ENCODE measurements around the gene PRKCE. TPM values are rescaled to one million over a fixed set of nuclear protein-coding genes. Genes with fewer than 3 reads are reported as not detected.

Gene PRKCE
- total and polyA plus RNA-seq, 2 experiments from 2014 or later = 13.2 to 19.2 TPM

DNA sequence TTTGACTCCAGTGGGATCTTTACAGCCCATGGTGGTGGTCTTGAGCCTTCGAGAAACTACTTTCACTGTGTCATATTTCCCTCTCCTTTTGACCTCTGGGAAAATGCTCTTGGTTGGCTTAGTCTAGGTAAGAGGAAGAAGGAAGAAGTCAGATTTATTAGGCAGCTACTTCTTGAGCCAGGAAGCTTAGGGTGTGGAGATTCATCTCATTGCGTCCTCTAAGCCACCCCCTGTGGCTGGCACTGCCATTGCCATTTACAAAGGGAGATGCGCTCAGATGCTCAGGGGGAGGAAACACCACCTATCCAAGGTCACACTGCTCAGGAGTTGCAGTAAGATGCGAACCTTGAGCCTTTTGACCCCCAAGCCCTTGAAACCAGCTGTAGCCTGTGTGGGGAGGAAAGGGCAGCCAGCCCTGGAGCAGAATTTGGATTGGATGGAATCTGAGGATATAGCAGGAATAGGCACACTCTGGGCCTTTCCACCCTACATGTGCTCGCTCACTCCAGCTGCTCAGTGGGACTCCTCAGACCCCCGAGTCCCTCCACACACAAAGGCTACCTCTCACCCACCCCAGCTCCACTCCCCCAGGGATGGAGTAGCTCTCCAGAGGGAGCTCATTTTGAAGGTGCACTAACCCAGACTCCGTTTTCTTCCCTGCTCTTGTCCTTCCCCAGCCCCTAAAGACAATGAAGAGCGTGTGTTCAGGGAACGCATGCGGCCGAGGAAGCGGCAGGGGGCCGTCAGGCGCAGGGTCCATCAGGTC is 324.5 kb downstream of the PRKCE start:
- TF ChIP-seq, protein P1, sequence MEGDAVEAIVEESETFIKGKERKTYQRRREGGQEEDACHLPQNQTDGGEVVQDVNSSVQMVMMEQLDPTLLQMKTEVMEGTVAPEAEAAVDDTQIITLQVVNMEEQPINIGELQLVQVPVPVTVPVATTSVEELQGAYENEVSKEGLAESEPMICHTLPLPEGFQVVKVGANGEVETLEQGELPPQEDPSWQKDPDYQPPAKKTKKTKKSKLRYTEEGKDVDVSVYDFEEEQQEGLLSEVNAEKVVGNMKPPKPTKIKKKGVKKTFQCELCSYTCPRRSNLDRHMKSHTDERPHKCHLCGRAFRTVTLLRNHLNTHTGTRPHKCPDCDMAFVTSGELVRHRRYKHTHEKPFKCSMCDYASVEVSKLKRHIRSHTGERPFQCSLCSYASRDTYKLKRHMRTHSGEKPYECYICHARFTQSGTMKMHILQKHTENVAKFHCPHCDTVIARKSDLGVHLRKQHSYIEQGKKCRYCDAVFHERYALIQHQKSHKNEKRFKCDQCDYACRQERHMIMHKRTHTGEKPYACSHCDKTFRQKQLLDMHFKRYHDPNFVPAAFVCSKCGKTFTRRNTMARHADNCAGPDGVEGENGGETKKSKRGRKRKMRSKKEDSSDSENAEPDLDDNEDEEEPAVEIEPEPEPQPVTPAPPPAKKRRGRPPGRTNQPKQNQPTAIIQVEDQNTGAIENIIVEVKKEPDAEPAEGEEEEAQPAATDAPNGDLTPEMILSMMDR (IDR thresholded peaks at IDR 0.05; ENCODE audit: low read depth, low read length) = no peak
- DNase-seq (ENCODE audit: low read depth in 1 of 2, low spot score in 1 of 2) = no peak
- Histone ChIP-seq H3K4me1 (ENCODE audit: low read depth) (no peaks in the 10 kb centered on the region), H3K36me3 (no peaks in the 10 kb centered on the region), H3K9me3 (ENCODE audit: low read depth) (no peaks in the 10 kb centered on the region), H3K27ac (no peak overlapping the region), H3K27me3 (no peaks in the 10 kb centered on the region), H3K4me3 (no peak overlapping the region)

DNA sequence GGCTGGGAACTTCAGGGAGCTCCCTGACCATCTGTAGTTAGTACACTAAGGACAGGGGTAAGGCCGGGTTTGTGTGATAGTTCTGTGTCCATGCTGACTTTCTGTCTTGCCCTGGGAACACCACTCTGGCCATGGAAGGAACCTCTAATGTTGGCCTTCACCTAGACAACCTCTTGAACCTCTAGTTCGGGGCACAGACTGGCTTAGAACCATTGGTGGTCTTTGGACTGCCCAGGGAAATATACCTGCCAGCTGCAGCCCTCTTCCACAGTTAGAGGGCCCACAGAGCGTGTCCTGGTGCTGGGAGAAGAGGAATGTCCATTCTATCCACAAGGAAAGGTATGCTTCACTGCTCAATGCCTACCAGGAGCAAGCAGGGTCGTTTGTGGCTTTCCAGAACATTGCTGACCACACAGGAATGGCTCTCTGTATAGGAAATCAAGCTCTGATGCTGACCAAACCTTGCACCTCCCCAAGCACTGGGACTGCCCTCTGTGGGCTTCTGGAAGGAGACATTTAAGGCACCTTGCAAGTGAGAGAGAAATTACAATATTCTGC is 326.9 kb downstream of the PRKCE start:
- no peak for DNase-seq (ENCODE audit: low read depth in 1 of 2, low spot score in 1 of 2)
- H3K4me3 ChIP-seq = no peak overlapping the region
- H3K4me1 ChIP-seq (ENCODE audit: low read depth) = no peaks in the 10 kb centered on the region
- H3K27me3 ChIP-seq = no peaks in the 10 kb centered on the region
- H3K9me3 ChIP-seq (ENCODE audit: low read depth) = no peaks in the 10 kb centered on the region
- TF ChIP-seq, protein P1 (IDR thresholded peaks at IDR 0.05; ENCODE audit: low read depth, low read length) = no peak
- H3K36me3 ChIP-seq = peaks cover 4% of the 10 kb centered on the region
- no peak overlapping the region for H3K27ac ChIP-seq

DNA sequence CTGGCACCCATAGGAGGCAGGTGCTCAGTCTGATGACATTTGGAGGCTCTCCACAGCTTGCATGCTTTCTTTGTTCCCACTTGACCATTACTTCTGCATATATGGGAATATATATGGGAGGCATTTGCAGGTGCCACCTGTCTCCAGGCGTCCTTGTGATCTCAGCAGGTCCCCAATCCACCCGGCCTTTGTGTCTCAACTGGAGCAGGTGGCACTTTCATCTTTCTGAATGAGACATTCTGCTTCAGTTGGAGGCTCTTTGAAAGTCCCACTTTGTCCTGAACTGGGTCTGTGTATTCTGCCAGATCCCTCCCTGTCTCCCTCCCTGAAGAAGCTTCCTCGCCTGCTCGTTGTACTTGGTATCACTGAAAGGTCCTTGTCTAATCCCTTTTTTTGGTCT is 327.6 kb downstream of the PRKCE start:
- H3K9me3 ChIP-seq (ENCODE audit: low read depth) = no peaks in the 10 kb centered on the region
- DNase-seq (ENCODE audit: low read depth in 1 of 2, low spot score in 1 of 2) = no peak
- no peaks in the 10 kb centered on the region for H3K4me1 ChIP-seq (ENCODE audit: low read depth)
- no peaks in the 10 kb centered on the region for H3K27me3 ChIP-seq
- no peak overlapping the region for H3K27ac ChIP-seq
- TF ChIP-seq, protein P1 (IDR thresholded peaks at IDR 0.05; ENCODE audit: low read depth, low read length) = no peak
- H3K36me3 ChIP-seq = peaks cover 4% of the 10 kb centered on the region
- no peak overlapping the region for H3K4me3 ChIP-seq

DNA sequence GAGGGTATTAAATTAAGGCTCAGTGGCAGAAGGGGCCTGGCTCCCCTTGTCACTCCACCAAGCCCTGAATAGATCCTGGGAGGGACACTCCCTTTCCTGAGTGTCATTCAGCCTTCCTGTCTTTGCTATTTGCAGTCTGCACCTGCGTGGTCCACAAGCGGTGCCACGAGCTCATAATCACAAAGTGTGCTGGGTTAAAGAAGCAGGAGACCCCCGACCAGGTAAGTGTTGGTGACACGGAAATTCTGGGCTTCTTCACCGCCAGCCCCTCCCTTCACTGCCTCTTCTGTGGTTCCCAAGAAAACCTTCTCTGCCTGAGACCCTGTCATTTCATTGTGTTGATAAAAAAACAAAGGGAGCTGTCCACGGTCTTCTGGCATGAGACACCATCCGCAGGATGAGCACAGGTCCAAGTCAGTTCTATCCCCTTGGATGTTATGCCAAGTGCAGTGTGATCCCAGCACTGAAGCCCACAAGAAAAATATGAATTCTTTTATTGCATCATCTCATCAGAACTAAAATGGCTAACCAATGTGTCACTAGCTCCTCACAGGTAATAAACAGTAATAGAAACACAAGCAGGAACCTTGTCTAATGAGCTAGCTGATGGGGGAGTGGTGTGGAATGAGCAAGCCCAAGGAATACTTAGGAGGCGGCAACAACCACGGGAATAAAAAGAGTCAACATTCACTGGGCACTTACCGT is 328.8 kb downstream of the PRKCE start:
- Histone ChIP-seq H3K36me3 (peaks cover 4% of the 10 kb centered on the region), H3K4me3 (no peak overlapping the region), H3K9me3 (ENCODE audit: low read depth) (no peaks in the 10 kb centered on the region), H3K27ac (no peak overlapping the region), H3K27me3 (no peaks in the 10 kb centered on the region), H3K4me1 (ENCODE audit: low read depth) (no peaks in the 10 kb centered on the region)
- TF ChIP-seq, protein P1 (IDR thresholded peaks at IDR 0.05; ENCODE audit: low read depth, low read length) = no peak
- no peak for DNase-seq (ENCODE audit: low read depth in 1 of 2, low spot score in 1 of 2)

DNA sequence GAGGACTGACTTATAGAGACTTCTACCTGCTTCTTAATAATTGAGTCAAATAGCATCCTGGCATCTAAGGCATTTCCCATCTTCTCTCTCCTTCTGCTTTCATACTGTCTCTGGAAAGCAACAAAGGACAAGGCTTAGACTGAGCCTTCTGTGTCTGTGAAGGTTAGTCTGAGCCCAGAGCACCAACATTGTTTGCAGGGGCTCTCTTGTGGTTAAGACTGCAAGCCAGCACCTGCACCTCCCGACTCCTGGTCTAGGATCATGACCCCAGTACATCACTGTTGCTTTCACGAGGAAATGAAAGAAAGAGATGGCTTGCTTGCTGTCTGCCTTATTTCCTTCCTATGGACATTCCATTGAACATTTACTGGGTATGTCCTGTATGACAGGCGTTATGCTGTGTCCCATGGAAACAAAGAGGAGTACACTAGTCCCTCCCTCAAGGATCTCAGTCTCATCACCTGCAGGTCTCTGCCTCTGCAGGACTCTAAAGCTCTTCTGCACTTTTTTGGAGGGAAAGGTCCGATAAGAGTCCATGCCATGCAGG is 330.0 kb downstream of the PRKCE start:
- no peak for DNase-seq (ENCODE audit: low read depth in 1 of 2, low spot score in 1 of 2)
- no peaks in the 10 kb centered on the region for H3K27me3 ChIP-seq

More for the DNA sequence above, 330.0 kb downstream of the PRKCE start:
- no peaks in the 10 kb centered on the region for H3K4me1 ChIP-seq (ENCODE audit: low read depth)
- H3K9me3 ChIP-seq (ENCODE audit: low read depth) = no peaks in the 10 kb centered on the region
- peaks cover 4% of the 10 kb centered on the region for H3K36me3 ChIP-seq
- no peak overlapping the region for H3K27ac ChIP-seq
- TF ChIP-seq, protein P1 (IDR thresholded peaks at IDR 0.05; ENCODE audit: low read depth, low read length) = no peak
- H3K4me3 ChIP-seq = no peak overlapping the region
